GM18511 (cell line): ENCODE results near the gene DLGAP3.

ENCODE experiments used
- ATAC-seq: cut with Tn5 transposase; IDR thresholded peaks from one replicate; pipeline ENCODE4 v1.9.1; 2021; ENCODE audit warnings: mild to moderate bottlenecking, moderate library complexity; ENCODE audit not compliant: unreplicated experiment

Gene DLGAP3

GRCh38 chr1:34929853-34930701 is 627 bp upstream of the DLGAP3 start:
- no peak for ATAC-seq

GRCh38 chr1:34928699-34929496 is 552 bp downstream of the DLGAP3 start:
- no peak for ATAC-seq

- no peak for ATAC-seq
Measured at GRCh38 chr1:34928066-34928696, 1.3 kb downstream of the DLGAP3 start.

GRCh38 chr1:34927316-34927715 is 2.1 kb downstream of the DLGAP3 start:
- ATAC-seq: no peak

GRCh38 chr1:34926894-34927293 is 2.6 kb downstream of the DLGAP3 start:
- no peak for ATAC-seq

- no peak for ATAC-seq
Measured at GRCh38 chr1:34926156-34926555, 3.3 kb downstream of the DLGAP3 start.

GRCh38 chr1:34925730-34926129 is 3.7 kb downstream of the DLGAP3 start:
- no peak for ATAC-seq

GRCh38 chr1:34924759-34925555 is 4.5 kb downstream of the DLGAP3 start:
- ATAC-seq: no peak

GRCh38 chr1:34923490-34923889 is 6.0 kb downstream of the DLGAP3 start:
- no peak for ATAC-seq

GRCh38 chr1:34918977-34919561 is 10.4 kb downstream of the DLGAP3 start:
- no peak for ATAC-seq

GRCh38 chr1:34918386-34918976 is 11.0 kb downstream of the DLGAP3 start:
- ATAC-seq: no peak

- ATAC-seq: no peak
Measured at GRCh38 chr1:34917017-34917416, 12.4 kb downstream of the DLGAP3 start.

- no peak for ATAC-seq
Measured at GRCh38 chr1:34916104-34916503, 13.3 kb downstream of the DLGAP3 start.

GRCh38 chr1:34915521-34915920 is 13.9 kb downstream of the DLGAP3 start:
- ATAC-seq: no peak

GRCh38 chr1:34914958-34915357 is 14.5 kb downstream of the DLGAP3 start:
- ATAC-seq: no peak

- ATAC-seq: no peak
Measured at GRCh38 chr1:34911465-34911864, 18.0 kb downstream of the DLGAP3 start.

GRCh38 chr1:34910425-34910824 is 19.0 kb downstream of the DLGAP3 start:
- ATAC-seq: no peak

- ATAC-seq: no peak
Measured at GRCh38 chr1:34908369-34908768, 21.1 kb downstream of the DLGAP3 start.

- no peak for ATAC-seq
Measured at GRCh38 chr1:34907487-34908090, 21.9 kb downstream of the DLGAP3 start.

- no peak for ATAC-seq
Measured at GRCh38 chr1:34906756-34907155, 22.7 kb downstream of the DLGAP3 start.
